B cell (primary cell): Measurements from ENCODE around the gene MEIS2. TPM values are rescaled to one million over a fixed set of nuclear protein-coding genes. Genes with fewer than 3 reads are reported as not detected.

Experiments used
- ATAC-seq: fragments of 200-7000 bp; cut with Tn5 transposase; one replicate; pipeline ENCODE4 v1.10.0; 2021; ENCODE audit warnings: low read depth, mild to moderate bottlenecking, moderate number of reproducible peaks, moderate library complexity
- CTCF ChIA-PET: fragments of 350-600 bp; sonication (Branson Sonifier 250); formaldehyde crosslinking; loops from one replicate; lab custom pipeline; 2021; ENCODE audit warnings: antibody characterized with exemption, inconsistent platforms; lab: Charles Lee
- POLR2A ChIA-PET: fragments of 350-600 bp; sonication (Branson Sonifier 250); formaldehyde crosslinking; loops from one replicate; lab custom pipeline; 2021; ENCODE audit warnings: antibody characterized with exemption; lab: Charles Lee
- DNase-seq: peaks from one replicate; pipeline ENCODE4 v3.0.0; 2013
- H2AFZ ChIP-seq: 2 replicates; pipeline ENCODE4 v1.6.1; 2012; ENCODE audit warnings: mild to moderate bottlenecking, low read depth, low read length; ENCODE audit not compliant: insufficient read depth, poor library complexity, severe bottlenecking
- H3K27ac ChIP-seq, 2 donors: 1 replicate in 1 of 2; 2 replicates in 1 of 2; pipeline ENCODE4 v1.5.1; 2012 to 2013; ENCODE audit warnings: low read length in 2 of 2, mild to moderate bottlenecking in 2 of 2, moderate library complexity in 1 of 2
- H3K27me3 ChIP-seq, 4 experiments: fragments of 200-600 bp in 1 of 4; sonication (generic) in 1 of 4; replicated peaks in 1 of 4; 1 replicate in 2 of 4; 2 replicates in 2 of 4; pipeline versions ENCODE4 v1.6.1 to v1.7.0; 2013 to 2016; ENCODE audit warnings: low read length in 3 of 4, mild to moderate bottlenecking in 2 of 4, mixed read lengths in 1 of 4, moderate library complexity in 1 of 4; ENCODE audit not compliant: insufficient read depth in 4 of 4, control insufficient read depth in 3 of 4; ENCODE audit errors: control extremely low read depth in 1 of 4
- H3K36me3 ChIP-seq, 2 experiments: replicated peaks in 1 of 2; 1 replicate in 1 of 2; 2 replicates in 1 of 2; pipeline versions ENCODE4 v1.6.1 to v1.7.1; 2013; ENCODE audit warnings: low read length in 1 of 2; ENCODE audit not compliant: insufficient read depth in 2 of 2, control insufficient read depth in 1 of 2; ENCODE audit errors: control extremely low read depth in 1 of 2, extremely low read depth in 1 of 2
- H3K4me1 ChIP-seq, 2 donors: fragments of 200-600 bp in 1 of 2; sonication (generic) in 1 of 2; 1 replicate in 1 of 2; 2 replicates in 1 of 2; pipeline versions ENCODE4 v1.5.1 to v1.6.1; 2013 to 2017; ENCODE audit warnings: low read length in 2 of 2; ENCODE audit not compliant: control insufficient read depth in 2 of 2, insufficient read depth in 2 of 2
- H3K4me2 ChIP-seq: replicated peaks from 2 replicates; pipeline ENCODE3; 2012; ENCODE audit warnings: mild to moderate bottlenecking, low read depth, low read length; ENCODE audit not compliant: poor library complexity, severe bottlenecking
- H3K4me3 ChIP-seq, 5 experiments: fragments of 200-600 bp in 1 of 5; sonication (generic) in 1 of 5; 1 replicate in 3 of 5; 2 replicates in 2 of 5; pipeline versions ENCODE4 v1.5.1 to v1.7.0; 2011 to 2016; ENCODE audit warnings: low read length in 4 of 5, mild to moderate bottlenecking in 4 of 5, low read depth in 2 of 5, control low read depth in 1 of 5, moderate library complexity in 1 of 5; ENCODE audit not compliant: insufficient read depth in 1 of 5; ENCODE audit errors: control extremely low read depth in 1 of 5, extremely low read depth in 1 of 5
- H3K79me2 ChIP-seq: fragments of 200-600 bp; sonication (generic); one replicate; pipeline ENCODE4 v1.6.0; 2016; ENCODE audit warnings: low read length; ENCODE audit not compliant: control insufficient read depth, insufficient read depth
- H3K9ac ChIP-seq: fragments of 200-600 bp; sonication (generic); 2 replicates; pipeline ENCODE4 v1.6.1; 2017; ENCODE audit warnings: mild to moderate bottlenecking, low read length, moderate library complexity
- H3K9me3 ChIP-seq, 3 donors: one replicate each; pipeline versions ENCODE4 v1.6.1 to v1.7.1; 2013; ENCODE audit warnings: low read length in 2 of 3; ENCODE audit not compliant: control insufficient read depth in 2 of 3, insufficient read depth in 1 of 3; ENCODE audit errors: control extremely low read depth in 1 of 3
- H4K20me1 ChIP-seq: 2 replicates; pipeline ENCODE4 v1.6.0; 2012; ENCODE audit warnings: mild to moderate bottlenecking, low read length; ENCODE audit not compliant: insufficient read depth, control insufficient read depth, poor library complexity, severe bottlenecking
- H3K27ac Mint-ChIP-seq: one replicate; pipeline ENCODE4 v1.8.0; 2021; ENCODE audit warnings: mixed read lengths
- H3K27me3 Mint-ChIP-seq: one replicate; pipeline ENCODE4 v1.8.0; 2021; ENCODE audit warnings: mixed read lengths
- H3K4me1 Mint-ChIP-seq: one replicate; pipeline ENCODE4 v1.8.0; 2021; ENCODE audit warnings: mixed read lengths
- H3K4me3 Mint-ChIP-seq: one replicate; pipeline ENCODE4 v1.8.0; 2021; ENCODE audit warnings: mixed read lengths
- H3K9me3 Mint-ChIP-seq: one replicate; pipeline ENCODE4 v1.8.0; 2022; ENCODE audit warnings: mixed read lengths; ENCODE audit not compliant: insufficient read depth
- CTCF ChIP-seq: fragments of 200-600 bp; IDR thresholded peaks from one replicate; pipeline ENCODE4 v1.8.0; 2022; ENCODE audit warnings: antibody characterized with exemption, mild to moderate bottlenecking
- EZH2 ChIP-seq: IDR thresholded peaks from 2 replicates; pipeline ENCODE4 v1.6.1; 2012; ENCODE audit warnings: borderline replicate concordance, low read depth, mild to moderate bottlenecking, moderate library complexity, low read length; ENCODE audit not compliant: insufficient read depth, poor library complexity, severe bottlenecking
- WGBS: methylation state at CpG from one replicate; pipeline ENCODE4 v1.1.5; 2013; ENCODE audit warnings: missing lambda C conversion rate; ENCODE audit not compliant: insufficient coverage; 5-methylcytosine and 5-hydroxymethylcytosine counted together
- intact Hi-C: fragments of 100-400 bp; cut with micrococcal nuclease; formaldehyde crosslinking; loops from one replicate; pipeline ENCODE4 v1.10.0; 2022
- polyA plus RNA-seq: library from polyadenylated mRNA; depleted of rRNA; stranded (reverse); fragments of >200 nt; gene quantifications from 2 replicates; pipeline ENCODE4 v1.2.3, GENCODE V29; 2012
- total RNA-seq, 2 donors: library from RNA; stranded (reverse); fragments of 120-200 nt in 1 of 2; gene quantifications; 1 replicate in 1 of 2; 2 replicates in 1 of 2; pipeline versions ENCODE4 v1.2.3 to v1.2.4, GENCODE V29; 2013 to 2022

The MEIS2 gene
- total and polyA plus RNA-seq, 2 donors (not counting 1 experiment from before 2014, with no cell fraction given) = 0.22 TPM; not detected in 1

- CTCF ChIA-PET = no interaction called here
- no peak for ATAC-seq
Observed at GRCh38 chr15:36977659-36978058, 122.7 kb downstream of the MEIS2 start.

GRCh38 chr15:36972704-36973103, 127.6 kb downstream of the MEIS2 start:
- TF ChIP-seq CTCF (no peak), EZH2 (no peak)
- POLR2A ChIA-PET = no interaction called here
- no peaks in the 10 kb centered on the region for H3K27me3 ChIP-seq
- intact Hi-C loops = no loop called here
- no peaks in the 10 kb centered on the region for H3K36me3 ChIP-seq
- no peak overlapping the region for H3K4me2 ChIP-seq
- no peak overlapping the region for H3K27ac ChIP-seq
- H3K4me3 Mint-ChIP-seq = no peak overlapping the region
- H3K4me3 ChIP-seq = no peak overlapping the region
- no peaks in the 10 kb centered on the region for H4K20me1 ChIP-seq
- WGBS = no CpG with 5 or more reads among the region's 3 CpGs
- no peaks in the 10 kb centered on the region for H3K27me3 Mint-ChIP-seq
- H3K79me2 ChIP-seq = no peaks in the 10 kb centered on the region
- no peak for DNase-seq
- peaks cover 0 to 1% (median 0%) of the 10 kb centered on the region in 3 donors for H3K9me3 ChIP-seq
- ATAC-seq = no peak
- no peaks in the 10 kb centered on the region for H3K4me1 Mint-ChIP-seq
- H2AFZ ChIP-seq = no peak overlapping the region
- no peak overlapping the region for H3K27ac Mint-ChIP-seq
- no peak overlapping the region for H3K9ac ChIP-seq
- H3K9me3 Mint-ChIP-seq = no peaks in the 10 kb centered on the region
- CTCF ChIA-PET = no interaction called here
- H3K4me1 ChIP-seq = no peaks in the 10 kb centered on the region

More at GRCh38 chr15:36977659-36978058, 122.7 kb downstream of the MEIS2 start:
- no peak for DNase-seq
- TF ChIP-seq CTCF (no peak), EZH2 (no peak)
- intact Hi-C loops = no loop called here
- Mint-ChIP-seq H3K27ac (no peak overlapping the region), H3K9me3 (no peaks in the 10 kb centered on the region), H3K27me3 (no peaks in the 10 kb centered on the region), H3K4me1 (no peaks in the 10 kb centered on the region), H3K4me3 (no peak overlapping the region)
- Histone ChIP-seq H4K20me1 (no peaks in the 10 kb centered on the region), H3K4me2 (no peak overlapping the region), H3K9me3 (no peaks in the 10 kb centered on the region), H3K9ac (no peak overlapping the region), H3K4me3 (no peak overlapping the region), H3K36me3 (no peaks in the 10 kb centered on the region), H3K27ac (no peak overlapping the region), H3K79me2 (no peaks in the 10 kb centered on the region), H3K4me1 (no peaks in the 10 kb centered on the region), H2AFZ (no peak overlapping the region), H3K27me3 (no peaks in the 10 kb centered on the region)
- POLR2A ChIA-PET = no interaction called here
